Osteoblast (primary cell): ENCODE measurements around the gene ANKRD40. TPM values are rescaled to one million over a fixed set of nuclear protein-coding genes. Genes with fewer than 3 reads are reported as not detected.
"Not testable (repeated sequence)": the region's sequence is repeated elsewhere in the genome, so short reads cannot be mapped to it uniquely, and the experiment has no call there.

Experiments
- DNase-seq: peaks from one replicate; pipeline ENCODE4 v3.0.0; 2011; ENCODE audit warnings: low spot score, mixed read lengths; ENCODE audit not compliant: insufficient read length; ENCODE audit errors: missing footprints
- H2AFZ ChIP-seq: 2 replicates; pipeline ENCODE4 v1.6.0; 2011; ENCODE audit warnings: mild to moderate bottlenecking, low read length
- H3K27ac ChIP-seq: 2 replicates; pipeline ENCODE4 v1.5.1; 2011; ENCODE audit warnings: mild to moderate bottlenecking, low read depth, low read length, moderate library complexity
- H3K27me3 ChIP-seq: 2 replicates; pipeline ENCODE4 v1.6.0; 2012; ENCODE audit warnings: mild to moderate bottlenecking, control low read depth, inconsistent platforms, low read length, moderate library complexity; ENCODE audit not compliant: insufficient read depth
- H3K36me3 ChIP-seq: 2 replicates; pipeline ENCODE4 v1.5.1; 2011; ENCODE audit warnings: mild to moderate bottlenecking, low read length, control low read depth, moderate library complexity; ENCODE audit not compliant: insufficient read depth
- H3K4me1 ChIP-seq: 2 replicates; pipeline ENCODE4 v1.5.1; 2011; ENCODE audit warnings: mild to moderate bottlenecking, low read length, control low read depth, moderate library complexity; ENCODE audit not compliant: insufficient read depth
- H3K4me2 ChIP-seq: 2 replicates; pipeline ENCODE4 v1.6.0; 2011; ENCODE audit warnings: mild to moderate bottlenecking, low read length; ENCODE audit not compliant: insufficient read depth
- H3K4me3 ChIP-seq: fragments of 200-600 bp; sonication (generic); 3 replicates; pipeline ENCODE4 v1.5.1; 2012; ENCODE audit warnings: mild to moderate bottlenecking, low read length, inconsistent platforms; ENCODE audit not compliant: insufficient read depth
- H3K79me2 ChIP-seq: 2 replicates; pipeline ENCODE4 v1.6.0; 2012; ENCODE audit warnings: mild to moderate bottlenecking, low read length, control low read depth, inconsistent platforms; ENCODE audit not compliant: insufficient read depth
- H3K9me3 ChIP-seq: 2 replicates; pipeline ENCODE4 v1.5.1; 2011; ENCODE audit warnings: low read depth, low read length, control low read depth
- H4K20me1 ChIP-seq: 2 replicates; pipeline ENCODE4 v1.6.0; 2012; ENCODE audit warnings: mild to moderate bottlenecking, low read length, control low read depth; ENCODE audit not compliant: insufficient read depth
- CTCF ChIP-seq: IDR thresholded peaks from 2 replicates; pipeline ENCODE4 v1.5.1; 2011; ENCODE audit warnings: mild to moderate bottlenecking, low read depth, low read length, moderate library complexity; ENCODE audit errors: extremely low read depth
- total RNA-seq: library from RNA; depleted of rRNA; stranded (reverse); fragments of >200 nt; gene quantifications from 2 replicates; pipeline ENCODE4 v1.2.3, GENCODE V29; 2012

Gene ANKRD40
- total RNA-seq, 1 donor: 42.7 TPM

- Histone ChIP-seq H3K9me3 (no peaks in the 10 kb centered on the region), H3K79me2 (peaks cover 31% of the 10 kb centered on the region), H3K27me3 (no peaks in the 10 kb centered on the region), H3K4me2 (no peak overlapping the region), H3K4me3 (no peak overlapping the region), H3K27ac (no peak overlapping the region), H2AFZ (no peak overlapping the region), H4K20me1 (no peaks in the 10 kb centered on the region), H3K36me3 (peaks cover 6% of the 10 kb centered on the region), H3K4me1 (peaks cover 23% of the 10 kb centered on the region)
- TF ChIP-seq CTCF: no peak
- no peak for DNase-seq
These were observed 2.3 kb upstream of the ANKRD40 start for GRCh38 chr17:50710025-50710424.

- H3K4me3 ChIP-seq: peak overlapping the region; percentile 89
- not testable (repeated sequence) for H3K9me3 ChIP-seq, H4K20me1 ChIP-seq, DNase-seq, H3K36me3 ChIP-seq, H3K27me3 ChIP-seq
- peaks cover 23% of the 10 kb centered on the region for H3K4me1 ChIP-seq
- peak overlapping the region; percentile 96 for H3K27ac ChIP-seq
- peak overlapping the region; percentile 75 for H2AFZ ChIP-seq
- peaks cover 40% of the 10 kb centered on the region for H3K79me2 ChIP-seq
- H3K4me2 ChIP-seq: peak overlapping the region; percentile 84
These were observed 1.3 kb upstream of the ANKRD40 start for GRCh38 chr17:50709053-50709452.

- peak overlapping the region; percentile 89 for H3K4me3 ChIP-seq
- H3K27me3 ChIP-seq: no peaks in the 10 kb centered on the region
- H3K27ac ChIP-seq: peak overlapping the region; percentile 96
- no peak for TF ChIP-seq CTCF
- peak overlapping the region; percentile 84 for H3K4me2 ChIP-seq
- H4K20me1 ChIP-seq: peaks cover 3% of the 10 kb centered on the region
- H3K4me1 ChIP-seq: peaks cover 23% of the 10 kb centered on the region
- peak; percentile 83 for DNase-seq
- H3K36me3 ChIP-seq: peaks cover 6% of the 10 kb centered on the region
- H3K79me2 ChIP-seq: peaks cover 47% of the 10 kb centered on the region
- no peaks in the 10 kb centered on the region for H3K9me3 ChIP-seq
- H2AFZ ChIP-seq: peak overlapping the region; percentile 75
These were observed 611 bp upstream of the ANKRD40 start for GRCh38 chr17:50708050-50709000.

- Histone ChIP-seq H3K27ac (no peak overlapping the region), H2AFZ (no peak overlapping the region), H3K9me3 (no peaks in the 10 kb centered on the region), H3K36me3 (peaks cover 32% of the 10 kb centered on the region), H3K4me3 (no peak overlapping the region), H3K79me2 (peaks cover 68% of the 10 kb centered on the region), H4K20me1 (peaks cover 12% of the 10 kb centered on the region), H3K27me3 (no peaks in the 10 kb centered on the region), H3K4me1 (peaks cover 19% of the 10 kb centered on the region), H3K4me2 (no peak overlapping the region)
- TF ChIP-seq CTCF: no peak
- DNase-seq: no peak
These were observed 4.6 kb downstream of the ANKRD40 start for GRCh38 chr17:50703162-50703561.
